Heart left ventricle (tissue), 13 donors: ENCODE data around the gene SPPL2B.

Experiments used
- CTCF ChIP-seq, 12 donors: fragments of 200-600 bp; sonication (generic) in 4 of 12; IDR thresholded peaks; one replicate each; pipeline versions ENCODE4 v1.5.0 to v1.8.0; 2018 to 2022; ENCODE audit warnings: antibody characterized with exemption in 12 of 12, mild to moderate bottlenecking in 5 of 12
- POLR2A ChIP-seq, 2 donors: fragments of 450-650 bp; IDR thresholded peaks; one replicate each; pipeline ENCODE4 v1.6.1; 2017; ENCODE audit warnings: antibody characterized with exemption in 2 of 2, mild to moderate bottlenecking in 2 of 2, moderate library complexity in 2 of 2
- donor health status: ischemic (EF 13 %, LVEDD 7.1; RV severe dilation, severe dysfunction).
- donor health status: DM: no; HTN: yes; CAD: no.
- donor health status: DM: no; HTN: no; CAD: no.
- donor health status: ischemic (EF 25% LVEDD 6.9; RV normal size, moderate dysfunction).
- donor health status: ischemic (EF 25% LVEDD 5.7; RV mildly dilated, moderate dysfunction).
- donor health status: ischemic (EF 35%, LVEDD 5.7; RV mildly dilated, moderate dysfunction).
- donor health status: nonischemic (EF 11% LVEDD 7.7; RV severe dilation, severe dysfunction).
- donor health status: DM: yes; HTN: yes; CAD: no.
- donor health status: PGD.
- donor health status: ischemic (EF 29% LVEDD 5.4; RV normal size, mild dysfunction).
- donor health status: nonischemic (EF 23%, LVEDD 6.1; RV moderate dilation, normal function).

- TF ChIP-seq CTCF (IDR thresholded peaks at IDR 0.05) (no peak), POLR2A (IDR thresholded peaks at IDR 0.05) (no peak)
Measured at GRCh38 chr19:2329149-2329478, 630 bp downstream of the SPPL2B start.
